Measurements from ENCODE around the gene KLHDC2.
"Not testable (repeated sequence)": the region's sequence is repeated elsewhere in the genome, so short reads cannot be mapped to it uniquely, and the experiment has no call there.

Gene KLHDC2

DNA sequence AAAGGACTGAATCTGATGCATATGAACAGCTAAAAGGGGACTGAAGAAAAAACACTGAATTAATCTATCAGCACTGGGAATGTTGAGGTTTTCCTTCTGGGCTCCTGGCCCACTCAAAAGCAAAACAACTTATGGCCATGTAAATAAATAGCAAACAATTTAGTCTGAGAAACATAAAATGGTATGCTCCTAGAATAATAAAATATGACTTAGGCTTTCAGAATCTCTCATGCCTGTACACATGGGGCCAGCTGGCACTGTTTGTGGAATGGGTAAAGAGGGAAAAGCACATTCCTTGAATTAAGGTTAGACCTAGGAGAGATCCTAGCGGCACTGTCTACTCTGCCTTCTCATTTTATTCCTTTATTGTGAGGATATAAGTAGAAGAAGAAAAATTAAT lies 6.2 kb downstream of the KLHDC2 start:
- ChIA-PET POLR2A (no interaction called here), CTCF (no interaction called here)

DNA sequence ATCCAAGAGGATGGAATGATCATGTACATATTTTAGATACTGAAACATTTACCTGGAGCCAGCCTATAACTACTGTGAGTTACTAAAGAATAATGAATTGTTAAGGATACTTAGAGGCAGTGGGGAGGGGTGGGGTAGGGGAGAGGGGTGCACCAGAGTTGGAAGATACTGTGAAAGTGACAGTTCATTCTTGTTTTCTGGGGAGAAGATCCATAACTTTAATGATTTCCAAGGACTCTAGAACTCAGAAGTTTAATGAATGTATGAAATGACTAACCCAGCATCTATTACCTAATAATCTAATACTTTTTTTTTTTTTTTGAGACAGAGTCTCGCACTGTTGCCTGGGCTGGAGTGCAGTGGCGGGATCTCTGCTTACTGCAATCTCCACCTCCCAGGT lies 10.5 kb downstream of the KLHDC2 start:
- TF ChIP-seq, protein P1, sequence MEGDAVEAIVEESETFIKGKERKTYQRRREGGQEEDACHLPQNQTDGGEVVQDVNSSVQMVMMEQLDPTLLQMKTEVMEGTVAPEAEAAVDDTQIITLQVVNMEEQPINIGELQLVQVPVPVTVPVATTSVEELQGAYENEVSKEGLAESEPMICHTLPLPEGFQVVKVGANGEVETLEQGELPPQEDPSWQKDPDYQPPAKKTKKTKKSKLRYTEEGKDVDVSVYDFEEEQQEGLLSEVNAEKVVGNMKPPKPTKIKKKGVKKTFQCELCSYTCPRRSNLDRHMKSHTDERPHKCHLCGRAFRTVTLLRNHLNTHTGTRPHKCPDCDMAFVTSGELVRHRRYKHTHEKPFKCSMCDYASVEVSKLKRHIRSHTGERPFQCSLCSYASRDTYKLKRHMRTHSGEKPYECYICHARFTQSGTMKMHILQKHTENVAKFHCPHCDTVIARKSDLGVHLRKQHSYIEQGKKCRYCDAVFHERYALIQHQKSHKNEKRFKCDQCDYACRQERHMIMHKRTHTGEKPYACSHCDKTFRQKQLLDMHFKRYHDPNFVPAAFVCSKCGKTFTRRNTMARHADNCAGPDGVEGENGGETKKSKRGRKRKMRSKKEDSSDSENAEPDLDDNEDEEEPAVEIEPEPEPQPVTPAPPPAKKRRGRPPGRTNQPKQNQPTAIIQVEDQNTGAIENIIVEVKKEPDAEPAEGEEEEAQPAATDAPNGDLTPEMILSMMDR (IDR thresholded peaks at IDR 0.05; ENCODE audit: insufficient read depth, low read length, missing control alignments): no peak
- ChIA-PET POLR2A (no interaction called here), CTCF (no interaction called here)
- DNase-seq (ENCODE audit: low read depth, low spot score): no peak
- no peak overlapping the region for H3K4me3 ChIP-seq (ENCODE audit: low read depth, low read length)

More for the DNA sequence above, 6.2 kb downstream of the KLHDC2 start:
- no peak overlapping the region for H3K4me3 ChIP-seq (ENCODE audit: low read depth, low read length)
- TF ChIP-seq, protein P1 (IDR thresholded peaks at IDR 0.05; ENCODE audit: insufficient read depth, low read length, missing control alignments): no peak
- DNase-seq (ENCODE audit: low read depth, low spot score): no peak

DNA sequence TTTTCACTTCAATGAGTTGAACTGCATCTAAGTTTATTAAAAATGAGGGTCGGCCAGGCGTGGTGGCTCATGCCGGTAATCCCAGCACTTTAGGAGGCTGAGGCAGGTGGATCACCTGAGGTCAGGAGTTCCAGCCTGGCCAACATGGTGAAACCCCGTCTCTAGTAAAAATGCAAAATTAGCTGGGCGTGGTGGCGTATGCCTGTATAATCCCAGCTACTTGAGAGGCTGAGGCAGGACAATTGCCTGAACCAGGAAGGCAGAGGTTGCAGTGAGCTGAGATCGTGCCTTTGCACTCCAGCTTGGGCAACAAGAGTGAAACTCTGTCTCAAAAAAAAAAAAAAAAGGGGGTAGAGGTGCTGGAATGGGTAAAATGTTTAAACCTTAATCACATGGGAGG lies 13.1 kb downstream of the KLHDC2 start:
- CTCF ChIA-PET: interaction anchor here (0.8 to 1.6 kb wide), 3 partner anchors 9 to 319 kb away, joined by 3 to 5 read pairs (median 3); no protein-coding TSS in a partner anchor
- POLR2A ChIA-PET: interaction anchor here (1.2 kb wide), 1 partner anchor 147 kb away, joined by 5 read pairs; no protein-coding TSS in a partner anchor
- not testable (repeated sequence) for H3K4me3 ChIP-seq (ENCODE audit: low read depth, low read length); DNase-seq (ENCODE audit: low read depth, low spot score)

DNA sequence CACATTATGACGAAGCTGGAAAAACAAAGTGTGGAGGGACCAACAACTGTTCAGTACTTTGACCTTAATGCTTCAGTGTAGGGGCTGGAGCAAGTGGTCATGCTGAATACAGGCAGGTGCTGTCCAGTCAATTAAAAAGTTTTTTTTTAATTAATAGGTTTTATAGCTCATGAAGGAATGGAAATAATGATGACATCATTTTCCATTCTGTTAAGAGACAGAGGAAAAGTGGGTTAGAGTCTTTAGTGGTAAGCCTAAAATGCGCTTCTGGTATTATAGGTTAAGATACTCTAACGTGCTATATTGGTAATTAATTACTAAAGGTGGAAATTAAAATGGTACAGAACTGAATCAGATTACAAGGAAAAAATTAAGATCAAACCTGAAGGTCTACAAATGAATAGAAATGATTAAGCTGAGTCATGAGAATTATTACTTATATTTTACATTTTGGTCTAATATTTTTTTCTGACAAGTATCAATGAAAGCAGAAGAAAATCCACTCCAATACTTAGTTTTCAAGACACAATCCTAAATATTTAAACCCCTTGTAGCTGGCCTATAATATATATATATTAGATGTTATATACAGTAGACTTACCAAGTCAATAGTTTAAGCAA lies 15.6 kb downstream of the KLHDC2 start:
- ChIA-PET POLR2A (no interaction called here), CTCF (interaction anchor here (1.3 to 1.7 kb wide), 2 partner anchors 149 to 322 kb away, joined by 3 to 4 read pairs; no protein-coding TSS in a partner anchor)
- no peak for DNase-seq (ENCODE audit: low read depth, low spot score)
- TF ChIP-seq, protein P1 (IDR thresholded peaks at IDR 0.05; ENCODE audit: insufficient read depth, low read length, missing control alignments): no peak
- H3K4me3 ChIP-seq (ENCODE audit: low read depth, low read length): no peak overlapping the region

DNA sequence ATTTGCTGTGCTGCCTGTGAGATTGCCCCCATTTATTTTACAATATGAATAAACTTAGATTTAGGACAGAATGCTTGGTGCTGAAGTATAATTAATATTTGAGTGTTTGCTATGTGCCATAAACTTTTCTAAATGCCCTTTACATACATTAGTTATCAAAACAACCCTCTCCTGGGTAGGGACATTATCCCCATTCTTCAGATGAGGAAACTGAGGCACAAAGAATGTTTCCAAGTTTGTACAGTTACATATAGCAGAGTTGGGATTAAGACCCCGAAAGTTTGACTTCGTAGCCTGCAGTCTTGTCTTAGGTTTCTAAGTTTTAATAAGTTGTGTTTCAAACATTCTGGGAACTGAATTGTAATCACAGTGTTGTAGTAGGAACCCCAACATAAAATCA lies 18.4 kb downstream of the KLHDC2 start:
- no peak overlapping the region for H3K4me3 ChIP-seq (ENCODE audit: low read depth, low read length)
- DNase-seq (ENCODE audit: low read depth, low spot score): no peak
- ChIA-PET POLR2A (no interaction called here), CTCF (interaction anchor here (0.9 kb wide), 1 partner anchor 10 kb away, joined by 3 read pairs; no protein-coding TSS in a partner anchor)
- TF ChIP-seq, protein P1 (IDR thresholded peaks at IDR 0.05; ENCODE audit: insufficient read depth, low read length, missing control alignments): no peak

DNA sequence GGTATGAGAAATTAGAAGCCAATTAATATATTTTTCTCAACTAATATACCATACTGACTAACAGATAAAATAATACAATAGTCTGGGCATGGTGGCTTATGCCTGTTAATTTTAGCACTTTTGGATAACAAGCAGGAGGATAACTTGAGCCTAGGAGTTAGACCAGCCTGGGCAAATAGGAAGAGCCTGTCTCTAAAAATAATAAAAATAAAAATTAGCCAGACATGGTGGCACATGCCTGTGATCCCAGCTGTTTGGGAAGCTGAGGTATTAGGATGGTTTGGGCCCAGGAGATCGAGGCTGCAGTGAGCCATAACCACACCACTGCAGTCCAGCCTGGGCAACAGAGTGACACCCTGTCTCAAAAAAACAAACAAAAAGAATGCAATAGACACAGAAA lies 24.7 kb downstream of the KLHDC2 start:
- H3K4me3 ChIP-seq (ENCODE audit: low read depth, low read length): no peak overlapping the region
- CTCF ChIA-PET: no interaction called here
- TF ChIP-seq, protein P1 (IDR thresholded peaks at IDR 0.05; ENCODE audit: insufficient read depth, low read length, missing control alignments): no peak
- no peak for DNase-seq (ENCODE audit: low read depth, low spot score)
- POLR2A ChIA-PET: no interaction called here

DNA sequence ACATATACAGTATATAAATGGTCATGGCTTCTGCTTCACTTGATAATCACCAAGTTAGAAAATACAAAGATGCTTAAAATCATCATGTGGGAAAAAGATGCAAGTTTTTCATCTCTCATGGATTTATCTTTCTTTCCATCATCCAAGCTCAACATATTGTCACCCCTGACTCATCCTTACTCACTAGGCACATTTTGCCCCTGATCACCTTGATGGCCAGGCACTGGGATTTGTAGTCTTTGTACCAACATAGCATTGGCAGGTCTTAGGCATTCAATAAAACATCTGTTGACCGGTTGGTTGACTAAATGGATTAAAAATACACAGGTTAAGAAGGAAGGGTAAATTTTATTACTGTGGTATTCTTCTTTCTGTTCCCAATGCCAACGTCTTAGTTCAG lies 28.1 kb downstream of the KLHDC2 start:
- ChIA-PET POLR2A (no interaction called here), CTCF (no interaction called here)
- TF ChIP-seq, protein P1 (IDR thresholded peaks at IDR 0.05; ENCODE audit: insufficient read depth, low read length, missing control alignments): no peak
- no peak overlapping the region for H3K4me3 ChIP-seq (ENCODE audit: low read depth, low read length)
- DNase-seq (ENCODE audit: low read depth, low spot score): no peak
